ENCODE measurements around the gene LGI4. TPM values are rescaled to one million over a fixed set of nuclear protein-coding genes. Genes with fewer than 3 reads are reported as not detected.

Gene LGI4
- total RNA-seq, 1 experiment from 2014 or later: 0.32 TPM

- ChIA-PET CTCF (no interaction called here), POLR2A (no interaction called here), RAD21 (ENCODE audit: low non-redundant PET in 1 of 2, low total read pairs in 2 of 2, uncharacterized antibody in 2 of 2, unreplicated experiment in 2 of 2) (interaction anchor here in 1 of 2 experiments (0.9 kb wide), 1 partner anchor 20 kb away, joined by 3 read pairs; no protein-coding TSS in a partner anchor)
- Histone ChIP-seq H2AFZ (ENCODE audit: low read depth, low read length, poor library complexity, severe bottlenecking) (no peak overlapping the region), H3K9me3 (ENCODE audit: control insufficient read depth in 1 of 2, insufficient read depth in 1 of 2, low read depth in 1 of 2, low read length in 2 of 2) (peaks cover 0 to 4% of the 10 kb centered on the region in 2 experiments; a peak in 1 of 4 replicates), H4K20me1 (ENCODE audit: insufficient read depth) (no peaks in the 10 kb centered on the region), H3K27ac (ENCODE audit: low read depth, low read length) (no peak overlapping the region), H3K27me3 (ENCODE audit: insufficient read depth, low read length) (no peaks in the 10 kb centered on the region), H3K9me2 (ENCODE audit: insufficient read depth) (no peaks in the 10 kb centered on the region), H3K36me3 (ENCODE audit: control insufficient read depth in 1 of 2, insufficient read depth in 2 of 2, low read length in 2 of 2) (peaks cover 13 to 67% of the 10 kb centered on the region in 2 experiments), H3K4me1 (ENCODE audit: control insufficient read depth in 1 of 2, insufficient read depth in 2 of 2, low read length in 2 of 2) (peaks cover 31 to 58% of the 10 kb centered on the region in 2 experiments), H3K9ac (ENCODE audit: low read length) (no peak overlapping the region), H3K4me3 (replicated peaks in 1 of 2; ENCODE audit: low read depth in 1 of 2, low read length in 2 of 2) (no peak overlapping the region), H3K4me2 (ENCODE audit: low read length) (0 out of 2 replicates have a peak overlapping the region, but pooled peaks have one; percentile 18), H3K79me2 (ENCODE audit: insufficient read depth, low read length) (peaks cover 9% of the 10 kb centered on the region; the same call in 1 of the 2 replicates)
- BruUV-seq (replicated peaks): no TSS peak
- ATAC-seq (no peak), DNase-seq (ENCODE audit: low read depth, low spot score) (no peak)
- intact Hi-C loops (cut with micrococcal nuclease): loop anchor here (5.0 kb wide), 1 partner anchor 86 kb away; the partner anchor contains the start of gene LSR
- TF ChIP-seq ZNF274 (IDR thresholded peaks at IDR 0.05; ENCODE audit: low read depth, low read length): no peak
- no peak for TF ChIP-seq YY1 (IDR thresholded peaks at IDR 0.05; ENCODE audit: extremely low read depth, insufficient replicate concordance, low read depth, low read length)
- TF ChIP-seq POLR2AphosphoS5 (IDR thresholded peaks at IDR 0.05; ENCODE audit: low read depth, low read length): no peak
- TF ChIP-seq CBX3 (IDR thresholded peaks at IDR 0.05; ENCODE audit: low read depth): no peak
- no peak for TF ChIP-seq POLR2A (IDR thresholded peaks at IDR 0.05; ENCODE audit: borderline replicate concordance, extremely low read depth, insufficient read depth, insufficient read length)
- no peak for TF ChIP-seq ZBTB33 (IDR thresholded peaks at IDR 0.05; ENCODE audit: extremely low read depth, insufficient replicate concordance, low read length)
- TF ChIP-seq EZH2phosphoT487 (IDR thresholded peaks at IDR 0.05; ENCODE audit: borderline replicate concordance): no peak
- no peak for TF ChIP-seq SRF (IDR thresholded peaks at IDR 0.05; ENCODE audit: low read depth)
- TF ChIP-seq REST (IDR thresholded peaks at IDR 0.05; ENCODE audit: low read depth): no peak
- TF ChIP-seq RAD21 (IDR thresholded peaks at IDR 0.05; ENCODE audit: low read depth): no peak
- TF ChIP-seq SIN3A (IDR thresholded peaks at IDR 0.05; ENCODE audit: low read depth): no peak
- no peak for TF ChIP-seq JUND (IDR thresholded peaks at IDR 0.05)
- TF ChIP-seq ATF3 (IDR thresholded peaks at IDR 0.05): no peak
These were observed 26.5 kb upstream of the LGI4 start for GRCh38 chr19:35161434-35161743.
